SKM-1 treated with dmso at 0.1 percent for 144 hours (cell line): ENCODE measurements around the gene TMTC2.

Source experiments
- DNase-seq: peaks from one replicate; lab custom pipeline; 2025; ENCODE audit not compliant: unreplicated experiment; lab: John Stamatoyannopoulos, UW

Gene TMTC2

GRCh38 chr12:83179999-83180398, 493.3 kb downstream of the TMTC2 start:
- no peak for DNase-seq

DNA sequence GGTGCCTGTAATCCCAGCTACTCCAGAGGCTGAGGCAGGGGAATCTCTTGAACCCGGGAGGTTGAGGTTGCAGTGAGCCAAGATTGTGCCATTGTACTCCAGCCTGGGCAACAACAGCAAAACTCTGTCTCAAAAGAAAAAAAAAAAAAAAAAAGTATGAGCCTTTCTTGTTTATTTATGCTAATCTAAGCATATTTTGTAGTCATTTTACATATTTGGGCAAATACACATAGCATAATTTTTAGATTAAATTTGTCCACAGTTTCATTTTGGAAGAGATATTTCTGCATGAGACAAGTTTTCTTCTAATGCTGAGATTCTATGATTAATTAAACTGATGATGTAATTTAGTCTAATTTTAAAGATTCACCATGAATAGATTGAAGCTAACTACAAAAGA, 494.4 kb downstream of the TMTC2 start:
- DNase-seq: no peak

GRCh38 chr12:83183132-83183531, 496.4 kb downstream of the TMTC2 start:
- no peak for DNase-seq
